HepG2 (cell line): ENCODE data around the gene ATP2B2. TPM values are rescaled to one million over a fixed set of nuclear protein-coding genes. Genes with fewer than 3 reads are reported as not detected.

Source experiments
- AGO1 ChIP-seq: fragments of 200-400 bp; formaldehyde crosslinking; IDR thresholded peaks from 2 replicates; pipeline ENCODE4 v1.6.1; 2017; ENCODE audit warnings: mild to moderate bottlenecking, low read depth, low read length, moderate library complexity; ENCODE audit not compliant: poor library complexity, severe bottlenecking
- ARID4A ChIP-seq: sonication (generic); formaldehyde crosslinking; IDR thresholded peaks from 2 replicates; pipeline ENCODE4 v1.5.0; 2020; ENCODE audit warnings: mild to moderate bottlenecking, missing genetic modification reagents, borderline replicate concordance
- DMAP1 ChIP-seq: IDR thresholded peaks from 2 replicates; pipeline ENCODE4 v1.6.1; 2016
- KAT2B ChIP-seq: fragments of 150-350 bp; IDR thresholded peaks from 2 replicates; pipeline ENCODE4 v1.6.1; 2014; ENCODE audit warnings: low read depth, low read length, borderline replicate concordance
- MAFK ChIP-seq, 2 experiments: IDR thresholded peaks in 1 of 2; conservative IDR thresholded peaks in 1 of 2; 2 replicates each; pipeline ENCODE4 v1.6.1; 2011; ENCODE audit warnings: improper control_type of control experiment in 2 of 2, low read length in 2 of 2
- MYC ChIP-seq: sonication (generic); formaldehyde crosslinking; IDR thresholded peaks from 2 replicates; pipeline ENCODE4 v1.9.0; 2021; ENCODE audit warnings: missing genetic modification reagents, borderline replicate concordance
- NR2F1 ChIP-seq, 2 experiments: fragments of 450-650 bp in 1 of 2; formaldehyde crosslinking in 1 of 2; IDR thresholded peaks; 2 replicates each; pipeline versions ENCODE4 v1.5.0 to v1.6.1; 2016 to 2020; ENCODE audit warnings: mild to moderate bottlenecking in 1 of 2, missing compliant biosample characterization in 1 of 2, missing genetic modification reagents in 1 of 2, moderate library complexity in 1 of 2
- NR2F6 ChIP-seq, 2 experiments: IDR thresholded peaks; 2 replicates each; pipeline ENCODE4 v1.6.1; 2016; ENCODE audit warnings: antibody characterized with exemption in 1 of 2, mild to moderate bottlenecking in 1 of 2
- RAD21 ChIP-seq: fragments of 450-650 bp; formaldehyde crosslinking; IDR thresholded peaks from 2 replicates; pipeline ENCODE4 v1.5.0; 2020; ENCODE audit warnings: mild to moderate bottlenecking
- RERE ChIP-seq: IDR thresholded peaks from 2 replicates; pipeline ENCODE4 v1.6.1; 2016; ENCODE audit warnings: low read depth, missing genetic modification reagents, missing compliant biosample characterization
- RXRA ChIP-seq: sonication (generic); formaldehyde crosslinking; IDR thresholded peaks from 2 replicates; pipeline ENCODE4 v1.5.1; 2020; ENCODE audit warnings: missing genetic modification reagents
- SOX6 ChIP-seq, 2 experiments: fragments of 450-650 bp in 1 of 2; sonication (generic) in 1 of 2; formaldehyde crosslinking in 1 of 2; IDR thresholded peaks; 2 replicates each; pipeline versions ENCODE4 v1.4.0 to v1.6.1; 2017 to 2020; ENCODE audit warnings: antibody characterized with exemption in 1 of 2, mild to moderate bottlenecking in 1 of 2, missing genetic modification reagents in 1 of 2
- TBP ChIP-seq: sonication (generic); formaldehyde crosslinking; IDR thresholded peaks from 2 replicates; pipeline ENCODE4 v1.5.0; 2020; ENCODE audit warnings: missing genetic modification reagents
- ZBTB43 ChIP-seq: sonication (generic); formaldehyde crosslinking; conservative IDR thresholded peaks from 2 replicates; pipeline ENCODE4 v1.4.0; 2020; ENCODE audit warnings: missing genetic modification reagents
- ZC3H4 ChIP-seq: sonication (generic); formaldehyde crosslinking; IDR thresholded peaks from 2 replicates; pipeline ENCODE4 v1.4.0; 2020; ENCODE audit warnings: missing genetic modification reagents, borderline replicate concordance
- ZNF20 ChIP-seq: sonication (generic); formaldehyde crosslinking; IDR thresholded peaks from 2 replicates; pipeline ENCODE4 v1.4.0; 2020; ENCODE audit warnings: mild to moderate bottlenecking, moderate library complexity, missing genetic modification reagents
- ZNF382 ChIP-seq: sonication (generic); formaldehyde crosslinking; IDR thresholded peaks from 2 replicates; pipeline ENCODE4 v1.5.0; 2020; ENCODE audit warnings: missing genetic modification reagents, mild to moderate bottlenecking, borderline replicate concordance
- polyA plus RNA-seq, 8 experiments: library from polyadenylated mRNA; depleted of rRNA in 3 of 8; stranded (reverse) in 7 of 8; unstranded in 1 of 8; fragments of >200 nt; fragmentation: Illumina TruSeq in 4 of 8; extraction: Trizol in 4 of 8; gene quantifications; 2 replicates each; pipeline versions ENCODE4 v1.2.1 to v1.2.3, GENCODE V29; 2011 to 2016; ENCODE audit warnings: low read depth in 4 of 8, missing spikeins in 1 of 8, mixed read lengths in 1 of 8; ENCODE audit not compliant: insufficient read depth in 1 of 8
- total RNA-seq, 5 experiments: library from RNA; depleted of rRNA; stranded (reverse); fragments of >200 nt; fragmentation: Illumina TruSeq; extraction: Trizol; gene quantifications; 2 replicates each; pipeline ENCODE4 v1.2.3, GENCODE V29; 2016; ENCODE audit warnings: low read depth in 1 of 5

ATP2B2 gene
- total and polyA plus RNA-seq, 2 of the 13 experiments (the other 11 are each of a cell fraction or from before 2014, with no cell fraction given): 1.5 to 2.3 TPM

GRCh38 chr3:10470120-10471053 is 35.0 kb downstream of the ATP2B2 start (continued):
- TF ChIP-seq RERE (CRISPR knock-in tag) (no peak), KAT2B (no peak), SOX6 (IDR thresholded peaks at IDR 0.05) (no peak), SOX6 (CRISPR knock-in tag; IDR thresholded peaks at IDR 0.05) (no peak), MYC (CRISPR knock-in tag) (0 out of 2 replicates have a peak, but pooled peaks have one; percentile 13), ZBTB43 (CRISPR knock-in tag) (no peak), DMAP1 (CRISPR knock-in tag) (no peak), RAD21 (CRISPR knock-in tag) (no peak), TBP (CRISPR knock-in tag) (no peak), ZNF382 (no peak), MAFK (conservative IDR thresholded peaks at IDR 0.05 in 1 of 2, IDR thresholded peaks at IDR 0.05 in 1 of 2; ENCODE audit: low read length in 2 of 2) (no peak), NR2F6 (IDR thresholded peaks at IDR 0.05) (no peak), NR2F6 (CRISPR knock-in tag; IDR thresholded peaks at IDR 0.05) (peak; percentile 56; the same call in 1 of the 2 replicates), ZNF20 (CRISPR knock-in tag) (no peak), AGO1 (no peak), RXRA (peak; percentile 52; the same call in 1 of the 2 replicates), ZC3H4 (CRISPR knock-in tag) (no peak), NR2F1 (CRISPR knock-in tag; IDR thresholded peaks at IDR 0.05) (peak in 1 of 2 experiments; percentile 58; a peak in 1 of 4 replicates), ARID4A (CRISPR knock-in tag) (no peak; the same call in 1 of the 2 replicates)
